ENCODE measurements around the gene SPIB.

DNA sequence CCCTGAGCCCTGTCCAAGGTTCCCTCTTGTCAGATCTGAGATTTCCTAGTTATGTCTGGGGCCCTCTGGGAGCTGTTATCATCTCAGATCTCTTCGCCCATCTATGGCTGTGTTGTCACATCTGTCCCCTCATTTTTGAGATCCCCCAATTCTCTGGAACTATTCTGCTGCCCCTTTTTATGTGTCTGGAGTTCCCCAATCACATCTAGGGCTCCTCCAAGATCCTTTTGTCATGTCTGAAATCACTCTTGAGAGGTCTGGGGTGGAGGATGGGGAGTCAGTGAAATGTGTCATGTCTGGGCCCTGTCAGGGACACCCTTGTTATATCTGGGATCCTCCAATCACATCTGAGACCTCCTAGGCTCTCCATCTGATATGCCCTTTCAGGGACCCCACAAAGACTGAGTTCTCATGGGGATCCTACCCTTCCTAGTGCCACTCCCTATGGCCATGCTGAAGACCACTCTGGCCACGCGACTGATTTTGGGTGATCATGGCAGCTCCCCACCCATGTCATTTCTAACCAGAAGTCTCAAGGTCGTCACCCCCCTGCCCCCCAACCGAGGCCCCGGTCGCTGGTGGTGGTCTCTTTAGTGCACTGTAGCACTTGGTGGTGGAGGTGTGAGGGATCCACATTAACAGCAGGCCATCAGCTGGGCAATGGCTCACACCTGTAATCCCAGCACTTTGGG, 10.2 kb downstream of the SPIB start:
- TF ChIP-seq, protein P1, sequence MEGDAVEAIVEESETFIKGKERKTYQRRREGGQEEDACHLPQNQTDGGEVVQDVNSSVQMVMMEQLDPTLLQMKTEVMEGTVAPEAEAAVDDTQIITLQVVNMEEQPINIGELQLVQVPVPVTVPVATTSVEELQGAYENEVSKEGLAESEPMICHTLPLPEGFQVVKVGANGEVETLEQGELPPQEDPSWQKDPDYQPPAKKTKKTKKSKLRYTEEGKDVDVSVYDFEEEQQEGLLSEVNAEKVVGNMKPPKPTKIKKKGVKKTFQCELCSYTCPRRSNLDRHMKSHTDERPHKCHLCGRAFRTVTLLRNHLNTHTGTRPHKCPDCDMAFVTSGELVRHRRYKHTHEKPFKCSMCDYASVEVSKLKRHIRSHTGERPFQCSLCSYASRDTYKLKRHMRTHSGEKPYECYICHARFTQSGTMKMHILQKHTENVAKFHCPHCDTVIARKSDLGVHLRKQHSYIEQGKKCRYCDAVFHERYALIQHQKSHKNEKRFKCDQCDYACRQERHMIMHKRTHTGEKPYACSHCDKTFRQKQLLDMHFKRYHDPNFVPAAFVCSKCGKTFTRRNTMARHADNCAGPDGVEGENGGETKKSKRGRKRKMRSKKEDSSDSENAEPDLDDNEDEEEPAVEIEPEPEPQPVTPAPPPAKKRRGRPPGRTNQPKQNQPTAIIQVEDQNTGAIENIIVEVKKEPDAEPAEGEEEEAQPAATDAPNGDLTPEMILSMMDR (IDR thresholded peaks at IDR 0.05) = no peak
- TF ChIP-seq POLR2A (IDR thresholded peaks at IDR 0.05; ENCODE audit: low read depth) (no peak), POLR2AphosphoS5 (IDR thresholded peaks at IDR 0.05) (no peak)
